Liver (tissue), 9 donors: ENCODE results near the gene RIOX2. TPM values are rescaled to one million over a fixed set of nuclear protein-coding genes. Genes with fewer than 3 reads are reported as not detected.

Source experiments
- DNase-seq: peaks from one replicate; pipeline ENCODE4 v3.0.0-alpha.2; 2017; ENCODE audit warnings: low spot score
- H3K27ac ChIP-seq, 2 donors: one replicate each; pipeline ENCODE4 v1.7.0; 2013; ENCODE audit warnings: inconsistent platforms in 2 of 2, low read length in 2 of 2, control low read depth in 1 of 2, low read depth in 1 of 2, mild to moderate bottlenecking in 1 of 2
- H3K27me3 ChIP-seq, 4 donors: one replicate each; pipeline versions ENCODE4 v1.6.1 to v1.7.0; 2013; ENCODE audit warnings: low read length in 3 of 4, inconsistent platforms in 1 of 4, mild to moderate bottlenecking in 1 of 4, moderate library complexity in 1 of 4; ENCODE audit not compliant: control insufficient read depth in 4 of 4, insufficient read depth in 4 of 4
- H3K36me3 ChIP-seq, 4 donors: one replicate each; pipeline versions ENCODE4 v1.6.1 to v1.7.0; 2013; ENCODE audit warnings: low read length in 3 of 4, mild to moderate bottlenecking in 3 of 4, low read depth in 1 of 4, moderate library complexity in 1 of 4; ENCODE audit not compliant: control insufficient read depth in 4 of 4, insufficient read depth in 3 of 4
- H3K4me1 ChIP-seq, 4 donors: one replicate each; pipeline versions ENCODE4 v1.6.1 to v1.7.0; 2013; ENCODE audit warnings: low read length in 3 of 4, mild to moderate bottlenecking in 3 of 4, moderate library complexity in 1 of 4; ENCODE audit not compliant: control insufficient read depth in 4 of 4, insufficient read depth in 4 of 4
- H3K4me3 ChIP-seq, 3 donors: one replicate each; pipeline versions ENCODE4 v1.6.1 to v1.7.0; 2013; ENCODE audit warnings: low read length in 3 of 3, control low read depth in 1 of 3, low read depth in 1 of 3, mild to moderate bottlenecking in 1 of 3
- H3K9ac ChIP-seq, 2 donors: one replicate each; pipeline ENCODE4 v1.7.0; 2013; ENCODE audit warnings: low read length in 2 of 2, mild to moderate bottlenecking in 2 of 2, moderate library complexity in 2 of 2, control low read depth in 1 of 2, low read depth in 1 of 2
- H3K9me3 ChIP-seq, 4 donors: one replicate each; pipeline versions ENCODE4 v1.6.1 to v1.7.0; 2013; ENCODE audit warnings: low read length in 3 of 4; ENCODE audit not compliant: control insufficient read depth in 4 of 4
- EGR1 ChIP-seq, 2 donors: IDR thresholded peaks; 2 replicates each; pipeline ENCODE4 v1.6.1; 2016 to 2018; ENCODE audit warnings: antibody characterized with exemption in 2 of 2, low read depth in 2 of 2
- FOXA1 ChIP-seq: IDR thresholded peaks from 2 replicates; pipeline ENCODE4 v1.6.1; 2016; ENCODE audit warnings: antibody characterized with exemption
- FOXA2 ChIP-seq: IDR thresholded peaks from 2 replicates; pipeline ENCODE4 v1.6.1; 2016; ENCODE audit warnings: antibody characterized with exemption
- GABPA ChIP-seq, 2 donors: IDR thresholded peaks in 1 of 2; conservative IDR thresholded peaks in 1 of 2; 2 replicates each; pipeline ENCODE4 v1.6.1; 2016; ENCODE audit warnings: antibody characterized with exemption in 2 of 2, mild to moderate bottlenecking in 1 of 2, moderate library complexity in 1 of 2
- HNF4A ChIP-seq, 2 donors: conservative IDR thresholded peaks; 2 replicates each; pipeline ENCODE4 v1.6.1; 2016; ENCODE audit warnings: antibody characterized with exemption in 2 of 2, mild to moderate bottlenecking in 2 of 2
- HNF4G ChIP-seq: IDR thresholded peaks from 2 replicates; pipeline ENCODE4 v1.6.1; 2016; ENCODE audit warnings: antibody characterized with exemption
- JUND ChIP-seq, 2 donors: IDR thresholded peaks; 2 replicates each; pipeline ENCODE4 v1.6.1; 2016; ENCODE audit warnings: antibody characterized with exemption in 2 of 2
- NR2F2 ChIP-seq: IDR thresholded peaks from 2 replicates; pipeline ENCODE4 v1.6.1; 2016; ENCODE audit warnings: antibody characterized with exemption
- RAD21 ChIP-seq, 2 donors: IDR thresholded peaks; 2 replicates each; pipeline ENCODE4 v1.6.1; 2016; ENCODE audit warnings: antibody characterized with exemption in 2 of 2, mild to moderate bottlenecking in 2 of 2
- SP1 ChIP-seq: IDR thresholded peaks from 2 replicates; pipeline ENCODE4 v1.6.1; 2018; ENCODE audit warnings: antibody characterized with exemption, mild to moderate bottlenecking
- TAF1 ChIP-seq: conservative IDR thresholded peaks from 2 replicates; pipeline ENCODE4 v1.6.1; 2016; ENCODE audit warnings: antibody characterized with exemption, mild to moderate bottlenecking
- YY1 ChIP-seq: IDR thresholded peaks from 2 replicates; pipeline ENCODE4 v1.6.1; 2016; ENCODE audit warnings: antibody characterized with exemption, mild to moderate bottlenecking
- WGBS: extraction: QIAGEN DNeasy Blood & Tissue Kit; methylation state at CpG from one replicate; pipeline ENCODE4 v1.1.7; 2013; 5-methylcytosine and 5-hydroxymethylcytosine counted together
- polyA plus RNA-seq, 2 donors: library from polyadenylated mRNA; stranded (reverse) in 1 of 2; unstranded in 1 of 2; fragments of 200-250 nt in 1 of 2; fragments of >200 nt in 1 of 2; fragmentation: Nextera tagmentation in 1 of 2; extraction: Ambion mirVana in 1 of 2; gene quantifications; one replicate each; pipeline versions ENCODE4 v1.2.1 to v1.2.3, GENCODE V29; 2013 to 2015
- total RNA-seq, 2 donors: library from RNA; depleted of rRNA; stranded (reverse); fragments of >200 nt; gene quantifications; one replicate each; pipeline ENCODE4 v1.2.3, GENCODE V29; 2014
- TF ChIP-seq, protein P1 (sequence below): fragments of 150-350 bp; IDR thresholded peaks from 2 replicates; pipeline ENCODE4 v1.5.1; 2017; ENCODE audit warnings: improper control_type of control experiment, low read depth, low read length; ENCODE audit not compliant: missing input control
- TF ChIP-seq, protein P2 (sequence below): IDR thresholded peaks from 2 replicates; pipeline ENCODE4 v1.6.1; 2016; ENCODE audit warnings: antibody characterized with exemption
- TF ChIP-seq, protein P3 (sequence below): IDR thresholded peaks from 2 replicates; pipeline ENCODE4 v1.6.1; 2016; ENCODE audit warnings: antibody characterized with exemption
- donor health status: healthy.
- donor health status: healthy.
- donor health status: healthy.
- donor health status: healthy.
- donor health status: healthy.

The RIOX2 gene
- total and polyA plus RNA-seq, 4 donors, result 8.2 to 19.9 (median 11.0) TPM

DNA sequence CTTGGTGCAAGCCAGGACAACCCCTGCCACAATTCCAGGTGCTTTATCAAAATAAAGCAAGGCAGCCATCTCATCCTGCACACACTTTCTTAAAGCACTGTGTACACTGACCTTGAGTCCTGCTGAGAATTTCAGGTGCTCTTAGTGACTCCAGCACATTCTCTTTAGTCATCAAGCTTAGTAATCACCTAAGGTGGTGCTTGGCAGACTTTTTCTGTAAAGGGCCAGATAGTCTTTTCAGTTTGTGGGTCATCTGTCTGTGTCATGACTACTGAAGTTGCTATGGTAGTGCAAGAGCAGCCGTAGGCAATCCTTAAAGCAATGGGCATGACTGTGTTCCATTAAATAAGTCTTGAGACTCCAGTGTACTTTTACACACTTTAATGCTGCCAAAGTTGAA, 36.4 kb downstream of the RIOX2 start:
- no peak overlapping the region for H3K27ac ChIP-seq
- WGBS, result 97% methylated on average over 1 of the region's 1 CpG
- TF ChIP-seq TAF1 (no peak), SP1 (no peak), RAD21 (IDR thresholded peaks at IDR 0.05) (no peak), YY1 (no peak), JUND (IDR thresholded peaks at IDR 0.05) (no peak), HNF4A (conservative IDR thresholded peaks at IDR 0.05) (no peak), FOXA2 (no peak)
- TF ChIP-seq, protein P1, sequence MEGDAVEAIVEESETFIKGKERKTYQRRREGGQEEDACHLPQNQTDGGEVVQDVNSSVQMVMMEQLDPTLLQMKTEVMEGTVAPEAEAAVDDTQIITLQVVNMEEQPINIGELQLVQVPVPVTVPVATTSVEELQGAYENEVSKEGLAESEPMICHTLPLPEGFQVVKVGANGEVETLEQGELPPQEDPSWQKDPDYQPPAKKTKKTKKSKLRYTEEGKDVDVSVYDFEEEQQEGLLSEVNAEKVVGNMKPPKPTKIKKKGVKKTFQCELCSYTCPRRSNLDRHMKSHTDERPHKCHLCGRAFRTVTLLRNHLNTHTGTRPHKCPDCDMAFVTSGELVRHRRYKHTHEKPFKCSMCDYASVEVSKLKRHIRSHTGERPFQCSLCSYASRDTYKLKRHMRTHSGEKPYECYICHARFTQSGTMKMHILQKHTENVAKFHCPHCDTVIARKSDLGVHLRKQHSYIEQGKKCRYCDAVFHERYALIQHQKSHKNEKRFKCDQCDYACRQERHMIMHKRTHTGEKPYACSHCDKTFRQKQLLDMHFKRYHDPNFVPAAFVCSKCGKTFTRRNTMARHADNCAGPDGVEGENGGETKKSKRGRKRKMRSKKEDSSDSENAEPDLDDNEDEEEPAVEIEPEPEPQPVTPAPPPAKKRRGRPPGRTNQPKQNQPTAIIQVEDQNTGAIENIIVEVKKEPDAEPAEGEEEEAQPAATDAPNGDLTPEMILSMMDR, result no peak
- TF ChIP-seq, protein P2, sequence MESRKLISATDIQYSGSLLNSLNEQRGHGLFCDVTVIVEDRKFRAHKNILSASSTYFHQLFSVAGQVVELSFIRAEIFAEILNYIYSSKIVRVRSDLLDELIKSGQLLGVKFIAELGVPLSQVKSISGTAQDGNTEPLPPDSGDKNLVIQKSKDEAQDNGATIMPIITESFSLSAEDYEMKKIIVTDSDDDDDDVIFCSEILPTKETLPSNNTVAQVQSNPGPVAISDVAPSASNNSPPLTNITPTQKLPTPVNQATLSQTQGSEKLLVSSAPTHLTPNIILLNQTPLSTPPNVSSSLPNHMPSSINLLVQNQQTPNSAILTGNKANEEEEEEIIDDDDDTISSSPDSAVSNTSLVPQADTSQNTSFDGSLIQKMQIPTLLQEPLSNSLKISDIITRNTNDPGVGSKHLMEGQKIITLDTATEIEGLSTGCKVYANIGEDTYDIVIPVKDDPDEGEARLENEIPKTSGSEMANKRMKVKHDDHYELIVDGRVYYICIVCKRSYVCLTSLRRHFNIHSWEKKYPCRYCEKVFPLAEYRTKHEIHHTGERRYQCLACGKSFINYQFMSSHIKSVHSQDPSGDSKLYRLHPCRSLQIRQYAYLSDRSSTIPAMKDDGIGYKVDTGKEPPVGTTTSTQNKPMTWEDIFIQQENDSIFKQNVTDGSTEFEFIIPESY, result no peak
- H3K27me3 ChIP-seq, result no peaks in the 10 kb centered on the region
- H3K9me3 ChIP-seq, result no peaks in the 10 kb centered on the region
- H3K4me3 ChIP-seq, result no peak overlapping the region
- no peak overlapping the region for H3K9ac ChIP-seq
- no peak for DNase-seq
- H3K36me3 ChIP-seq, result peaks cover 0 to 7% (median 3%) of the 10 kb centered on the region in 4 donors
- H3K4me1 ChIP-seq, result no peaks in the 10 kb centered on the region

DNA sequence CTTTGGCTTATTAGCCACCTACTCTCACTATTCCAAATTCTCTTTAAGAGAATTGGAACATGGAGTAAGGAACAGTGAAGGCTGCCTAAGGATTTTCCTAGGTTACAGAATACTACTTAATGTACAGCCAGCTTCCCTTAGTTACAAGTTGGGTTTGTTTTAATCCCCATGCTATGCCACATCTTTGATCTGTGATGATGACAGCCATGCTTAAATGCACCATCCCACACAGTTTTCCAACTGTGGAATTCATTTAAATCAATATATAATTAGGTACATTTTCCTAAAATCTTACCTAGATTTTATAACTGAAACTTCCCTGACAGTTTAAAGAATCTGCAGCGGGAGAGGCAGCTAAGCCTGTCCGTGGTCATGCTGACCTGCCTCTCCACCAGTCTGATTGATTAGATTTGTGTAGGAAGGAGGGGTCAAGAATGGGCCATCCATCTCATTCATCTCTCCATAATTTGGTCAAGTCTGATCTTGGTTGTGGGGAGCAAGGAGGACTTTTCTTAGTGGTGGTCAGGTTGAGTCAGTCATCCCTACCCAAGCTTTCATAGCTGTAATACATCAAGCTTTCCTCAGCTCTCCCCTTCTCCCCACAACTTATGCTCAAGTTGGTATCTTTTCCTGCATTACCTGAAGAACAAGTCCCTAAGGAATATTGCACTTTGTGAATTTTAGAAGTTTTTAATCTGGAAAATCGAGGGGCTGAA, 37.1 kb downstream of the RIOX2 start:
- no peak overlapping the region for H3K4me3 ChIP-seq
- no peak for DNase-seq
- no peaks in the 10 kb centered on the region for H3K27me3 ChIP-seq
- H3K4me1 ChIP-seq, result no peaks in the 10 kb centered on the region
- peaks cover 0 to 10% (median 4%) of the 10 kb centered on the region in 4 donors for H3K36me3 ChIP-seq
- TF ChIP-seq JUND (IDR thresholded peaks at IDR 0.05) (no peak), FOXA1 (no peak), HNF4G (no peak), EGR1 (IDR thresholded peaks at IDR 0.05; ENCODE audit: low read depth in 2 of 2) (no peak), SP1 (no peak), NR2F2 (no peak), GABPA (IDR thresholded peaks at IDR 0.05 in 1 of 2, conservative IDR thresholded peaks at IDR 0.05 in 1 of 2) (no peak), TAF1 (no peak), FOXA2 (no peak)
- TF ChIP-seq, protein P1, result no peak
- TF ChIP-seq, protein P2, result no peak
- TF ChIP-seq, protein P3, sequence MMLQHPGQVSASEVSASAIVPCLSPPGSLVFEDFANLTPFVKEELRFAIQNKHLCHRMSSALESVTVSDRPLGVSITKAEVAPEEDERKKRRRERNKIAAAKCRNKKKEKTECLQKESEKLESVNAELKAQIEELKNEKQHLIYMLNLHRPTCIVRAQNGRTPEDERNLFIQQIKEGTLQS, result no peak
- H3K27ac ChIP-seq, result no peak overlapping the region
- no peak overlapping the region for H3K9ac ChIP-seq
- 96% methylated on average over 3 of the region's 3 CpGs for WGBS
- H3K9me3 ChIP-seq, result no peaks in the 10 kb centered on the region
